ENCODE results near the gene EFTUD2.

- no peak for TF ChIP-seq CTCF (conservative IDR thresholded peaks at IDR 0.05; ENCODE audit: low read length)
- no peak for TF ChIP-seq EZH2phosphoT487 (IDR thresholded peaks at IDR 0.05; ENCODE audit: borderline replicate concordance, low read depth, low read length)
These were observed 35.9 kb upstream of the EFTUD2 start for GRCh38 chr17:44935116-44935515.

Measured in OCI-LY7 (cell line).